NCI-H1092 (cell line): ENCODE measurements around the gene F2R.
"Not testable (repeated sequence)": the region's sequence is repeated elsewhere in the genome, so short reads cannot be mapped to it uniquely, and the experiment has no call there.

ENCODE experiments used
- DNase-seq: peaks from one replicate; lab custom pipeline; 2025; lab: John Stamatoyannopoulos, UW

The F2R gene

GRCh38 chr5:76715736-76716455, at the start of gene F2R:
Gene F2R, plus strand, starts transcription at chr5:76716126. Its CDS starts 182 bp downstream, at chr5:76716308.
- no peak for DNase-seq

DNA sequence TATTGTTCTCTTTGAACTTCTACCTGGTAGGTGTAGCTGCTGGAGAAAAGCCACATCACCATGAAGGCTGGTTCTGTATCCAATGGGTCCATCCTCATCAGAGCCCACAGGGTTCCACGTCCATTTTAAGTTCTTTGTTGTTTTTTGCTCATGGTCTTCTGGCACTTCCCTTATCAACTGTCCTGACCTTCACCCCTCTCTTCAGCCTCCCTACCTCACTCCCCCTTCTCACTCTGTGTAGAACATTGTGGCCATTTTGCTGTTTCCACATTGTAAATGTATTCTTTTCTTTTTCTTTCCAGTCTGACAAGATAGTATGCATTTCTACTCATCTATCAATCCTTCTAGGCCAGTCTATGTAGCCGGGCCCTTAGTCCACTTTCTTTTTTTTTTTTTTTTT, 48.4 kb upstream of the F2R start:
- DNase-seq: no peak

- no peak for DNase-seq
Measured at GRCh38 chr5:76669245-76669644, 46.7 kb upstream of the F2R start.

DNA sequence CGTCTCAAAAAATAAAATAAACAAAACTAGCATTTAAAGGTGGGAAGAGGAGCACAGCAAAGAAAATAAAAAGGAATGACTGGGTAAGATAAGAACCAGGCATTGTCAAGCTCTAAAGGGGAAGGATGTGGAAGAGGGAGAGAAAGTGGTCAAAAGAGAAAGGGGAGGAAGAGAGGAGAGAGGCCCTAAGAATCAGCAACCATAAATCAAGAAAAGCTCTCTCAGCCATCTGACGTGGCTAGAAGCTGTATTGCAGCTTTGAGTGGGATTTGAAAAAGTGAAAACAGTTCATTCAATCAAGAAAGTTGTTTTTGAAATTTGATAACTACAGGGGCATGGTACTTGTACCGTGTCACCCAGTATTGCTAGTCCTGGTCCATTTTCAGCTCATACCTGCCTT, 45.4 kb upstream of the F2R start:
- DNase-seq: no peak

- no peak for DNase-seq
Measured at GRCh38 chr5:76672242-76672641, 43.7 kb upstream of the F2R start.

- DNase-seq: no peak
Measured at GRCh38 chr5:76673125-76673524, 42.8 kb upstream of the F2R start.

DNA sequence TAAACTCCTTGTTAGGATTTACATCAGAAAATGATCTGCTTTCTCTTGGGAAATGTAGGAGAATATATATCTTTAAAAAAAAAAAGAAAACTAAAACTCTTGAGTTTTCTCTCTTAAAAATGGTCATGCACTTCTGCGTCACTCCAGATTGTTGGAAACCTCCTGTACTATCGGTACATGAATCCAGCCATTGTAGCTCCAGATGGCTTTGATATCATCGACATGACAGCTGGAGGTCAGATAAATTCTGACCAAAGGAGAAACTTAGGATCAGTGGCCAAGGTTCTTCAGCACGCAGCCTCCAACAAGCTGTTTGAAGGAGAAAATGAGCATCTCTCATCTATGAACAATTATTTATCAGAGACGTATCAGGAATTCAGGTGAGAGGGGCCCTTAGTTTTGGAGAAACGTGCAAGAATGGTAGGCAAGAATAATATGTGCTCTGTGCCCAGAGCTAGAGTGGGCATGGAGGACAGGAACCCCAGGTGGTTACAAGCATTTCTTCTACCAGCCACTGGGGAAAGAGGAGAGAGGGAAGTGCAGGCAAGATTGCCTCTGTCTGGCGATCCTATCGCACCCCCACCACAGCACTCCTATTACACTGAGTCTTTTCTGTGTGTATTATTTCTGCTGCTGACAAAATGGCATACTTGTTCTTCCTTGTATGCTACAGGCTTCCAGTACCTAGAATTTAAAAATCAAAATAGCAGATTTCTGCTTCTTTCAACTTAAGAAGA, 41.4 kb upstream of the F2R start:
- DNase-seq: no peak

DNA sequence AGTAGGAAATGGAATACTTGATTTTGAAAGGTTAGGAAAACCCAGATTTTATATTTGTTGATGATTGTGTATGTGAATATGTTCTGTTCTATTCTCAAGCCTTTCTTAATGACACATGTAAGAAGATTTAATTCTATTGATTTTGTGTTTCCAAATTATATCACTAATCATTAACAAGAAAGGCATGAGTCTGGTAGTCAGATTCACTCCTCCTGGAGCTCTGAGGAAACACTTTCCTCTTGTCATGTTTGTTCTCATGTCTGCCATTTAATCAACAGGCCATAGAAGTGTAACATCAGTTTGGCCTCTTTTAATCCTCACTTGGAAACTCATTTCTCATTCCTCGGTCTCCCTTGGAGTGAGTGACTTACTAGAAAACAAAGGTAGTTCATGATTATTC, 40.6 kb upstream of the F2R start:
- DNase-seq: no peak

GRCh38 chr5:76677849-76678472, 38.0 kb upstream of the F2R start:
- no peak for DNase-seq

DNA sequence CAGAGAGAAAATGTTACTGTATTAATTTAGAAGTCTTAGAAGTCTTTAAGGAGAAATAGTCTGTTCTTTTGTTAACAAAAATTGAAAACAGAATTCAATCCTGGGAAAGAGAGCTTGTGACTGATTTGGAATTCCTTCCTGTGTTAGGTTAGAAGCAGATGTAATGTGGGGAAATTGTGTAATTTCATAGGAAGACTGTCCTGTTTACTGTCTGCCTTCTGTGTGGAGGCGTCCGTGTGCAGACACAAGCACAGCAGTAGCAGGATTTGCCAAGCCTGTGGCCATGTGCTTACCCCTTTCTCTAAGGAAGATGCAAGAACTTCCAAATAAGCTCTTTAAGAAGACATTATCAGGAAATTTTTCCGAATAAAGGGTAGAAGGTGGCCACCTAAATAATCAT, 36.7 kb upstream of the F2R start:
- no peak for DNase-seq

- DNase-seq: not testable (repeated sequence)
Measured at GRCh38 chr5:76680826-76681225, 35.1 kb upstream of the F2R start.

DNA sequence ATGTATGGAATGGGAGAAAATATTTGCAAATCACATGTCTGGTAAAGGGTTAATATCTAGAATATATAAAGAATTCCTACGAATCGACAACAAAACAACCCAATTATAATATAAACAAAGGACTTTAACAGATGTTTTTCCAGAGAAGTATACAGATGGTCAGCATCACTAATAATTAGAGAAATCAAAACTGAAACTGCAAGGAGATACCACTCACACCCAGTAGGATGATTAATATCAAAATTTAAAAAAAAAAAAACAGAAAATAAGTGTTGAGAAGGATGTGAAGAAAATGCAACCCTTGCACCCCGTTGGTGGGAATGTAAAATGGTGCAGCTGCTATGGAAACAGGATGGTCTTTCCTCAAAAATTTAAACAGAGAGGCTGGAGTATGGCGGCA, 34.6 kb upstream of the F2R start:
- DNase-seq: no peak

DNA sequence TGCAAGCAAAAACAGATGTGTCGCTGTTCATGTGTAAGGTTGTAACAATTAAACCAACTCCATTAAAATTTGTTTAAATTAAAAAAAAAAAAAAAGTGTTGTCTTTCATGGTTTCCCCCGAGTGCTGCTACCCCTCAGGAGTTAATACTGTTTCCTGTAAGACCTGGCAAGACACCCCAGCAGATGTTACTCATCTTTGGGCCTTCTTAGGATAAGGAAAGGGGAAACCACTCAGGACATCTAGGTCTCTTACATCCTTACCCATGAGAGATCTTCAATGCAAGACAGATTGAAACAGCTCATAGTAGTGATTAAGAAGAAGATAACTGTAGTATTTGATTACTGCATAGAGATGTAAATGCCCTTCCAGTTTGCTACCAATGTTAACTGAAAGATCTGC, 33.5 kb upstream of the F2R start:
- no peak for DNase-seq

GRCh38 chr5:76683816-76684731, 31.9 kb upstream of the F2R start:
- DNase-seq: no peak

DNA sequence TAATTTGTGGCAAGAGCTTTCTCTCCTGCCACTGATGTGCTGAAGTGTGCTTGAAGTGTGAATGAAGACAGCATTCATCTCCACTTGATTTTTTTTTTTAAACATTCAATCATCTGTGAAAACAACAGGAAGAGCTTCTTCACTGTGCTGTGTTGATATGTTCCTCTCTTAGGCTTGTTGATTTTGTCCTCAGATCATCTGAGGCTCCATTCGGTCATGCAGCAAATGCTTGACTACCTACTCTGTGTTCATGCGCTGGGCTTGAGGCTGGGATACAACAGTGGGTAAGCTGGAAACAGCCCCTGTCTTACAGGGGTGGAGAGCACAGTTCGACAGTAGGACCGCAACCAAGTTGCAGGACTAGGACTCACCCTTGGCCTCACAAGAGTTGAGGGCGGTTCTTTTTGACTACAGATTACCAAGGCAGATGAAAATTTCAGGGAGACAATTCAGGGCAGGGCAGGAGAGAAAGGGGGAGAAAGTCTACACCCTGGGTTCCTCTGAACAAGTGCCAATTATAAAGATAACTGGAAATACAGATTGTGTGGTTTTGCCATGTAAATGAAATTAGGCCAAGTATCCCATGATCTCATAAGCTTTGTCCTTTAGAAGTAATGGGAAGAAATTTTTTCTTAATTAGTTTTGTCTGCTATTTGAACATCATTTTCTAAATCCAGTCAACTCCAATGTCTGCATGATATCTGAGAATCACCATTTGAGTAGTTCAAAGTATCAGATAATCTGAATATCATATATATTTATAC, 31.0 kb upstream of the F2R start:
- DNase-seq: no peak

- DNase-seq: no peak
Measured at GRCh38 chr5:76685704-76686103, 30.2 kb upstream of the F2R start.

DNA sequence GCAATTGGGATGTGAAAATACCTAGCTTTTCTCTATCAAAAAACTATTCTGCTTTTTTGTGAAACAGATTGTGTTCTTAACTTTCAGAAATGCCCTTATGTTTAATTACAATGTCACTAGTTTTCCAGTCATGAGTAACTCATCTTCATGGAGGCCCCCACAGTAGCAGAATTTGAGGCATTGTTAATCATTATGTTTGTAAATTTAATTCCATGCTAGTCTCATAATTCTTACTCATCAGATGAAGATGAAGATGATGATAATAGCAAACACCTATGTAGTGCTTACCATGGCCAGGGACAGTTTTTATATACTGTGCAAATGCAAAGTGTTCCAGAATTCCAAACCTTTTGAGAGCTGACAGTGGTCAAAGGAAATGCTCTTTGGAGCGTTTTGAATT, 27.7 kb upstream of the F2R start:
- DNase-seq: no peak

DNA sequence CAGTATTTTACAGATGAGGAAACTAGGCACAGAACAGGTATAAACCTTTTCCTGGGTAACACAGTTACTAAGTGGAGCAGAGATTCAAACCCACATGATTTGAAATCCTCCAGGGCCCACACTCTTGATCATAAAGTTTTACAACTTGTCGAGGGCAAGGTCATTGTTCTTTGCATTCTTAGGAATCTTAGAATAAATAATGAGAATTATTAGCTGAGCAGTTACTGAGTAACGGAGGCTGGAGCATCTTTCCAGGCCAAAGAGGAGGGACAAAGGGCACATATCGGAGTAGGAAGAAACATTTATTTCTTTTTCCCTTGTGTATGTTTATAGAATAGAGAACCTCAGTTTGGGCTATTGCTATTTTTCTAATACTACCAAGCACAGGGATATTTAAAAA, 27.1 kb upstream of the F2R start:
- no peak for DNase-seq

DNA sequence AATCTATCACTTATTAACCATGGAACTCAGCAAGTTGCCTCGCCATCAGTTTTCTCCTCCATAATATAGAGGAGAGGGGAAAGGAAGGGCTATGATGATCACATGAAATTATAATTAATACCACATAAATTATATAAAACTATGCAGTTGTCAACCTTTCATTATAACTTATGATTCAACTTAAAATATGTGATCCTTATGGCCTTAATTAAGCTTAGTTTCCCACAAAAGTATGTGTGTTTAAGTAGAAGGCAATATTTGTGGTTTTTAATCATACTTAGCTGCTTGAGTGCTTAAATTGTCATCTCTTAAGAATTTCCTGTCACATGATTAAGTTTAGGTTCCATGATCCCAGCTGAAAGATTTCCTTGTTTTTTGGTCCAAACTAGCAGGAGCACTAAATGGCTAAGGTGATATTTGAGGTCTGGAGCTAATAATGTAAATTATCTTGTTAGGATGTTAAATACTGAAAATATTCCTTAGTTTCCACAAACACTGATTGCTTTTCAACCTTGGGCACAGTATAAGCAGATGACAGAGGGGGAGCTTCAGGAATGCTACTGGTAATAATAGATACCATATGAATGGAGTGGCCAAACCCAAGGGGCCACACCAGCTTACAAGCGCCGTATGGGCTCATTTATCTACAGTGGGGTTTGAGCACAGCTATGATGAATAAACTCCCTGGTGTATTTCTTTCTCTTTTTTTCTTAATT, 26.4 kb upstream of the F2R start:
- no peak for DNase-seq

GRCh38 chr5:76690037-76690679, 25.8 kb upstream of the F2R start:
- DNase-seq: no peak
